Stimulated activated memory B cell treated with anti-CD40 and anti-IgM and Interleukin-4, amounts not matched to agents 10 μg/mL and 1 μg/mL and 100 μg/mL, for 72 hours (primary cell): ENCODE results near the gene PPP2R2B.

Experiments
- ATAC-seq: fragments of 150-1000 bp; cut with Tn5 transposase; 2 replicates; pipeline ENCODE4 v1.10.0; 2021
- H3K27ac Mint-ChIP-seq: one replicate; pipeline ENCODE4 v1.8.0; 2022; ENCODE audit warnings: mild to moderate bottlenecking, mixed read lengths
- H3K27me3 Mint-ChIP-seq: one replicate; pipeline ENCODE4 v1.8.0; 2022; ENCODE audit warnings: mixed read lengths
- H3K36me3 Mint-ChIP-seq: one replicate; pipeline ENCODE4 v1.8.0; 2022; ENCODE audit warnings: mixed read lengths
- H3K4me1 Mint-ChIP-seq: one replicate; pipeline ENCODE4 v1.8.0; 2022; ENCODE audit warnings: mixed read lengths
- H3K4me3 Mint-ChIP-seq: one replicate; pipeline ENCODE4 v1.8.0; 2022; ENCODE audit warnings: mild to moderate bottlenecking, moderate library complexity, mixed read lengths
- H3K9me3 Mint-ChIP-seq: one replicate; pipeline ENCODE4 v1.8.0; 2022; ENCODE audit warnings: mixed read lengths

Gene PPP2R2B

GRCh38 chr5:146791471-146791870 lies 87.1 kb downstream of the PPP2R2B start:
- Mint-ChIP-seq H3K4me3 (no peak overlapping the region), H3K36me3 (no peaks in the 10 kb centered on the region), H3K4me1 (no peaks in the 10 kb centered on the region), H3K9me3 (no peaks in the 10 kb centered on the region), H3K27me3 (no peaks in the 10 kb centered on the region), H3K27ac (no peak overlapping the region)
- no peak for ATAC-seq

GRCh38 chr5:146789712-146790653 lies 88.6 kb downstream of the PPP2R2B start:
- H3K4me3 Mint-ChIP-seq: no peak overlapping the region
- H3K36me3 Mint-ChIP-seq: no peaks in the 10 kb centered on the region
- no peaks in the 10 kb centered on the region for H3K27me3 Mint-ChIP-seq
- no peak for ATAC-seq
- H3K4me1 Mint-ChIP-seq: no peaks in the 10 kb centered on the region
- peaks cover 2% of the 10 kb centered on the region for H3K9me3 Mint-ChIP-seq
- H3K27ac Mint-ChIP-seq: no peak overlapping the region

- H3K36me3 Mint-ChIP-seq: no peaks in the 10 kb centered on the region
- no peaks in the 10 kb centered on the region for H3K4me1 Mint-ChIP-seq
Measured at GRCh38 chr5:146788898-146789297, 89.7 kb downstream of the PPP2R2B start.

GRCh38 chr5:146785065-146785464 lies 93.5 kb downstream of the PPP2R2B start:
- Mint-ChIP-seq H3K27me3 (no peaks in the 10 kb centered on the region), H3K4me1 (no peaks in the 10 kb centered on the region), H3K36me3 (no peaks in the 10 kb centered on the region), H3K27ac (no peak overlapping the region), H3K4me3 (no peak overlapping the region), H3K9me3 (peaks cover 2% of the 10 kb centered on the region)
- no peak for ATAC-seq

More at GRCh38 chr5:146788898-146789297, 89.7 kb downstream of the PPP2R2B start:
- peaks cover 2% of the 10 kb centered on the region for H3K9me3 Mint-ChIP-seq
- ATAC-seq: no peak
- H3K27me3 Mint-ChIP-seq: no peaks in the 10 kb centered on the region
- no peak overlapping the region for H3K4me3 Mint-ChIP-seq
- H3K27ac Mint-ChIP-seq: no peak overlapping the region

- ATAC-seq: no peak
- Mint-ChIP-seq H3K27ac (no peak overlapping the region), H3K4me1 (no peaks in the 10 kb centered on the region), H3K9me3 (peaks cover 2% of the 10 kb centered on the region), H3K27me3 (no peaks in the 10 kb centered on the region), H3K36me3 (no peaks in the 10 kb centered on the region), H3K4me3 (no peak overlapping the region)
Measured at GRCh38 chr5:146781157-146781556, 97.4 kb downstream of the PPP2R2B start.

- ATAC-seq: no peak
- no peaks in the 10 kb centered on the region for H3K27me3 Mint-ChIP-seq
- no peak overlapping the region for H3K4me3 Mint-ChIP-seq
- H3K36me3 Mint-ChIP-seq: no peaks in the 10 kb centered on the region
- H3K4me1 Mint-ChIP-seq: no peaks in the 10 kb centered on the region
- H3K27ac Mint-ChIP-seq: no peak overlapping the region
- H3K9me3 Mint-ChIP-seq: no peaks in the 10 kb centered on the region
Measured at GRCh38 chr5:146779211-146779869, 99.2 kb downstream of the PPP2R2B start.

- Mint-ChIP-seq H3K9me3 (no peaks in the 10 kb centered on the region), H3K36me3 (no peaks in the 10 kb centered on the region), H3K4me1 (no peaks in the 10 kb centered on the region), H3K27me3 (no peaks in the 10 kb centered on the region), H3K4me3 (no peak overlapping the region), H3K27ac (no peak overlapping the region)
- no peak for ATAC-seq
Measured at GRCh38 chr5:146778795-146779194, 99.8 kb downstream of the PPP2R2B start.

- Mint-ChIP-seq H3K36me3 (no peaks in the 10 kb centered on the region), H3K9me3 (no peaks in the 10 kb centered on the region)
- no peak for ATAC-seq
Measured at GRCh38 chr5:146778261-146778660, 100.3 kb downstream of the PPP2R2B start.

GRCh38 chr5:146772881-146773466 lies 105.6 kb downstream of the PPP2R2B start:
- Mint-ChIP-seq H3K36me3 (no peaks in the 10 kb centered on the region), H3K27me3 (no peaks in the 10 kb centered on the region), H3K4me1 (no peaks in the 10 kb centered on the region), H3K4me3 (no peak overlapping the region), H3K27ac (no peak overlapping the region), H3K9me3 (no peaks in the 10 kb centered on the region)
- no peak for ATAC-seq

More at GRCh38 chr5:146778261-146778660, 100.3 kb downstream of the PPP2R2B start:
- Mint-ChIP-seq H3K4me3 (no peak overlapping the region), H3K4me1 (no peaks in the 10 kb centered on the region), H3K27ac (no peak overlapping the region), H3K27me3 (no peaks in the 10 kb centered on the region)

- no peak overlapping the region for H3K27ac Mint-ChIP-seq
- no peaks in the 10 kb centered on the region for H3K9me3 Mint-ChIP-seq
- H3K36me3 Mint-ChIP-seq: no peaks in the 10 kb centered on the region
- H3K4me3 Mint-ChIP-seq: no peak overlapping the region
- no peak for ATAC-seq
- H3K4me1 Mint-ChIP-seq: no peaks in the 10 kb centered on the region
- no peaks in the 10 kb centered on the region for H3K27me3 Mint-ChIP-seq
Measured at GRCh38 chr5:146770980-146771379, 107.6 kb downstream of the PPP2R2B start.

- no peak for ATAC-seq
Measured at GRCh38 chr5:146770546-146770945, 108.0 kb downstream of the PPP2R2B start.

GRCh38 chr5:146767534-146767933 lies 111.0 kb downstream of the PPP2R2B start:
- no peaks in the 10 kb centered on the region for H3K9me3 Mint-ChIP-seq
- H3K27ac Mint-ChIP-seq: no peak overlapping the region
- no peak overlapping the region for H3K4me3 Mint-ChIP-seq
- H3K4me1 Mint-ChIP-seq: no peaks in the 10 kb centered on the region
- no peaks in the 10 kb centered on the region for H3K36me3 Mint-ChIP-seq
- ATAC-seq: no peak
- no peaks in the 10 kb centered on the region for H3K27me3 Mint-ChIP-seq

More at GRCh38 chr5:146770546-146770945, 108.0 kb downstream of the PPP2R2B start:
- H3K27me3 Mint-ChIP-seq: no peaks in the 10 kb centered on the region
- H3K27ac Mint-ChIP-seq: no peak overlapping the region
- no peaks in the 10 kb centered on the region for H3K9me3 Mint-ChIP-seq
- no peaks in the 10 kb centered on the region for H3K4me1 Mint-ChIP-seq
- no peak overlapping the region for H3K4me3 Mint-ChIP-seq
- no peaks in the 10 kb centered on the region for H3K36me3 Mint-ChIP-seq

- Mint-ChIP-seq H3K36me3 (no peaks in the 10 kb centered on the region), H3K27ac (no peak overlapping the region), H3K9me3 (no peaks in the 10 kb centered on the region), H3K4me3 (no peak overlapping the region), H3K4me1 (no peaks in the 10 kb centered on the region), H3K27me3 (no peaks in the 10 kb centered on the region)
- ATAC-seq: no peak
Measured at GRCh38 chr5:146766013-146766412, 112.5 kb downstream of the PPP2R2B start.

- Mint-ChIP-seq H3K27me3 (no peaks in the 10 kb centered on the region), H3K27ac (no peak overlapping the region), H3K9me3 (peaks cover 4% of the 10 kb centered on the region), H3K4me1 (no peaks in the 10 kb centered on the region), H3K4me3 (no peak overlapping the region), H3K36me3 (no peaks in the 10 kb centered on the region)
- no peak for ATAC-seq
Measured at GRCh38 chr5:146765089-146765832, 113.3 kb downstream of the PPP2R2B start.

GRCh38 chr5:146762830-146763229 lies 115.7 kb downstream of the PPP2R2B start:
- ATAC-seq: no peak
- Mint-ChIP-seq H3K9me3 (peaks cover 4% of the 10 kb centered on the region), H3K4me3 (no peak overlapping the region), H3K27me3 (no peaks in the 10 kb centered on the region), H3K4me1 (no peaks in the 10 kb centered on the region), H3K27ac (no peak overlapping the region), H3K36me3 (no peaks in the 10 kb centered on the region)
